Esophagus squamous epithelium (tissue), 5 donors: ENCODE results near the gene MAP2K5. TPM values are rescaled to one million over a fixed set of nuclear protein-coding genes. Genes with fewer than 3 reads are reported as not detected.

Source experiments
- DNase-seq: peaks from one replicate; lab custom pipeline; 2025; lab: John Stamatoyannopoulos, UW
- H3K27ac ChIP-seq, 4 donors: fragments of 200-600 bp; sonication (generic); one replicate each; pipeline ENCODE4 v1.5.1; 2016 to 2019; ENCODE audit warnings: mild to moderate bottlenecking in 1 of 4
- H3K27me3 ChIP-seq, 4 donors: fragments of 200-600 bp; sonication (generic); 1 replicate in 3 of 4; 2 replicates in 1 of 4; pipeline versions ENCODE4 v1.5.1 to v1.6.0; 2017 to 2021; ENCODE audit warnings: antibody characterized with exemption in 1 of 4
- H3K36me3 ChIP-seq, 3 donors: fragments of 200-600 bp; sonication (generic); one replicate each; pipeline ENCODE4 v1.5.1; 2016 to 2019
- H3K4me1 ChIP-seq, 3 donors: fragments of 200-600 bp; sonication (generic); one replicate each; pipeline ENCODE4 v1.5.1; 2017 to 2019
- H3K4me3 ChIP-seq, 4 donors: fragments of 200-600 bp; sonication (generic); 1 replicate in 3 of 4; 2 replicates in 1 of 4; pipeline ENCODE4 v1.5.1; 2016 to 2019; ENCODE audit warnings: mild to moderate bottlenecking in 2 of 4, moderate library complexity in 1 of 4
- H3K9me3 ChIP-seq, 3 donors: fragments of 200-600 bp; sonication (generic); one replicate each; pipeline ENCODE4 v1.5.1; 2016 to 2019
- CTCF ChIP-seq, 6 experiments: fragments of 450-650 bp in 4 of 6; fragments of 200-600 bp in 2 of 6; sonication (generic) in 2 of 6; IDR thresholded peaks; one replicate each; pipeline ENCODE4 v1.5.1; 2016 to 2019; ENCODE audit warnings: antibody characterized with exemption in 6 of 6, mild to moderate bottlenecking in 4 of 6, moderate library complexity in 4 of 6
- POLR2A ChIP-seq, 4 donors: fragments of 450-650 bp; IDR thresholded peaks; one replicate each; pipeline ENCODE4 v1.6.1; 2017; ENCODE audit warnings: antibody characterized with exemption in 4 of 4, mild to moderate bottlenecking in 4 of 4, moderate library complexity in 3 of 4
- WGBS, 2 donors: methylation state at CpG; one replicate each; pipeline ENCODE4 v1.1.5; 2018; 5-methylcytosine and 5-hydroxymethylcytosine counted together
- intact Hi-C: fragments of 100-400 bp; cut with DNase I; formaldehyde crosslinking; loops from one replicate; pipeline ENCODE4 v1.15.0; 2022
- total RNA-seq, 4 donors: library from RNA; depleted of rRNA; stranded (reverse); fragments of >200 nt; gene quantifications; one replicate each; pipeline ENCODE4 v1.1.0, GENCODE V29; 2016
- donor health status: DM: yes; HTN: yes; CAD: no.

Gene MAP2K5
- total RNA-seq, 4 donors from 2014 or later = 5.8 to 8.0 (median 7.0) TPM

GRCh38 chr15:67849538-67849937 is 307.0 kb downstream of the MAP2K5 start:
- H3K4me3 ChIP-seq = no peak overlapping the region
- no peaks in the 10 kb centered on the region for H3K36me3 ChIP-seq
- peaks cover 0 to 11% (median 0%) of the 10 kb centered on the region in 3 donors for H3K4me1 ChIP-seq
- TF ChIP-seq POLR2A (IDR thresholded peaks at IDR 0.05) (no peak), CTCF (IDR thresholded peaks at IDR 0.05) (no peak)
- H3K9me3 ChIP-seq = no peaks in the 10 kb centered on the region
- no peak overlapping the region for H3K27ac ChIP-seq
- no peak for DNase-seq
- intact Hi-C loops = no loop called here
- 91 to 94% methylated on average over 1 of the region's 1 CpG for WGBS, 2 donors
- no peaks in the 10 kb centered on the region for H3K27me3 ChIP-seq

- Histone ChIP-seq H3K9me3 (no peaks in the 10 kb centered on the region), H3K27ac (no peak overlapping the region), H3K4me1 (peaks cover 0 to 11% (median 0%) of the 10 kb centered on the region in 3 donors), H3K4me3 (no peak overlapping the region), H3K36me3 (no peaks in the 10 kb centered on the region), H3K27me3 (no peaks in the 10 kb centered on the region)
- intact Hi-C loops = no loop called here
- WGBS, 2 donors = 52 to 54% methylated on average over 7 of the region's 7 CpGs
- TF ChIP-seq CTCF (IDR thresholded peaks at IDR 0.05) = no peak
- TF ChIP-seq POLR2A (IDR thresholded peaks at IDR 0.05) = no peak
- no peak for DNase-seq
Observed at GRCh38 chr15:67850336-67850735, 307.8 kb downstream of the MAP2K5 start.

DNA sequence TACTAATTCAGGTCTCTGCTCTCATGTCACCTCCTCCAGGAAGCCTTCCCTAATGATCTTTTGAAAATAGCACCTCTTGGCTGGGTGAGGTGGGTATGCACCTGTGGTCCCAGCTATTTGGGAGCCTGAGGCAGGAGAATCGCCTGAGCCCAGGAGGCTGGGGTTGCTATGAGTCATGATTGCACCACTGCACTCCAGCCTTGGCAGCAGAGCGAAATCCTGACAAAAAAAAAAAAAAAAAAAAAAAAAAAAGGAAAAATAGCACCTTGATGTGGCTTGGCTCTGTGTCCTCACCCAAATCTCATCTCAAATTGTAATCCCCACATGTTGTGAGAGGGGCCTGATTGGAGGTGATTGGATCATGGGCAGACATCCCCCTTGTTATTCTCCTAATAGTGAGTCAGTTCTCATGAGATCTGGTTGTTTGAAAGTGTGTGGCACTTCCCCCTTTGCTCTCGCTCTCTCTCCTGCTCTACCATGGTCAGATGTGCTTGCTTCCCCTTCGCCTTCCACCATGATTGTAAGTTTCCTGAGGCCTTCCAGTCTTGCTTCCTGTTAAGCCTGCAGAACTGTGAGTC is 308.6 kb downstream of the MAP2K5 start:
- no peaks in the 10 kb centered on the region for H3K36me3 ChIP-seq
- no peak overlapping the region for H3K27ac ChIP-seq
- H3K27me3 ChIP-seq = no peaks in the 10 kb centered on the region
- intact Hi-C loops = no loop called here
- no peak overlapping the region for H3K4me3 ChIP-seq
- TF ChIP-seq CTCF (IDR thresholded peaks at IDR 0.05) (no peak), POLR2A (IDR thresholded peaks at IDR 0.05) (no peak)
- H3K4me1 ChIP-seq = peaks cover 0 to 11% (median 0%) of the 10 kb centered on the region in 3 donors
- 46 to 49% methylated on average over 3 to 4 of the region's 4 CpGs for WGBS, 2 donors
- H3K9me3 ChIP-seq = no peaks in the 10 kb centered on the region
- no peak for DNase-seq

DNA sequence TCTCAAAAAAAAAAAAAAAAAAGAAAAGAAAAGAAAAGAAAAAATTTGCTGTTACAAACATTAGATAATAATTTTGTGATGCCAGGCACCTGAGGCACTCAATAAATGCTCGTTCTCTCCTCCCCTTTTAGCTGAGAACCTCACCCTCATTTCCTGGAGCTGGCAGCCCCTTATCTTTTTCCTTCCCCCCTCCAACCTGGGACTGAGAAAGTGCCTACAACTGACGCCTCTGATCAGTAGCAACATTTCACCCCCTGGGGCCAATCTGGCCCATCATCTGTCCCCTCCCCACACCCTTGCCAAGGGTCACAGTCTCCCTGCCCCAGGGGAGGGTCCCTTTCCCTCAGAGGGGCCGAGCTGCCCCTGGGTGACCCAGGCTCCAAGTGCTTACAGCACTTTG is 309.9 kb downstream of the MAP2K5 start:
- TF ChIP-seq CTCF (IDR thresholded peaks at IDR 0.05) = no peak
- TF ChIP-seq POLR2A (IDR thresholded peaks at IDR 0.05) = no peak
- Histone ChIP-seq H3K27me3 (no peaks in the 10 kb centered on the region), H3K36me3 (no peaks in the 10 kb centered on the region), H3K9me3 (no peaks in the 10 kb centered on the region), H3K27ac (no peak overlapping the region), H3K4me3 (no peak overlapping the region), H3K4me1 (peaks cover 0 to 11% (median 0%) of the 10 kb centered on the region in 3 donors)
- intact Hi-C loops = no loop called here
- DNase-seq = no peak
- 70 to 75% methylated on average over 3 of the region's 3 CpGs for WGBS, 2 donors

DNA sequence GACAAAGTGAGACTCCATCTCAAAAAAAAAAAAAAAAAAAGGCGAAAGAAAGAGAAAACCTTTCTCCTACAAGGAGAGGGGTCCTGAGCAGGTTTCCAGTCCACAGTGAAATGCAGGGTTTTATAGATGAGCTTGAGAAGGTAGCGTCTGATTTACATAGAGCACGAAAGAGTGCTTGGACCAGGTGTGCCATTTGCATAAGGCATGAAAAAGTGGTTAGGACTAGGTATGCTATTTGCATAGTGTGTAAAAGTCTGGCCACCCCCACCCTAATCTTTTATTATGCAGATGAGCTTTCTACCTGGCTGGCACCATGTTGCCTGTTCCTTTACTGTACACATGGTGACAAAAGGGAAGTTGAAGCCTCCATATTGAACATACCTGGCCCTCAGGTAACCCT is 311.0 kb downstream of the MAP2K5 start:
- intact Hi-C loops = no loop called here
- no peaks in the 10 kb centered on the region for H3K36me3 ChIP-seq
- 52 to 78% methylated on average over 3 of the region's 3 CpGs for WGBS, 2 donors

More for the DNA sequence above, 311.0 kb downstream of the MAP2K5 start:
- H3K4me1 ChIP-seq = peaks cover 0 to 11% (median 0%) of the 10 kb centered on the region in 3 donors
- TF ChIP-seq POLR2A (IDR thresholded peaks at IDR 0.05) (no peak), CTCF (IDR thresholded peaks at IDR 0.05) (no peak)
- DNase-seq = no peak
- H3K27me3 ChIP-seq = no peaks in the 10 kb centered on the region
- no peak overlapping the region for H3K27ac ChIP-seq
- H3K4me3 ChIP-seq = no peak overlapping the region
- H3K9me3 ChIP-seq = no peaks in the 10 kb centered on the region
